HepG2 (cell line): ENCODE results near the gene PRR15L. TPM values are rescaled to one million over a fixed set of nuclear protein-coding genes. Genes with fewer than 3 reads are reported as not detected.
A peak's percentile ranks its signal among the peaks of the same experiment; 100 is the strongest.

ENCODE experiments used
- ATAC-seq: fragments of 200-7000 bp; cut with Tn5 transposase; 3 replicates; pipeline ENCODE4 v1.9.1; 2020; ENCODE audit warnings: mild to moderate bottlenecking, moderate library complexity
- BruUV-seq: library from RNA; stranded (reverse); fragments of 400-500 nt; replicated peaks from 2 replicates; lab custom pipeline; 2021; lab: Mats Ljungman, UMichigan
- CTCF ChIA-PET: fragments of 300-600 bp; formaldehyde crosslinking; extraction: SDS; loops from one replicate; lab custom pipeline; 2021; ENCODE audit warnings: low total read pairs, inconsistent platforms, low intra/inter-chr PET ratio; lab: Yijun Ruan, JAX
- POLR2A ChIA-PET: fragments of 350-600 bp; sonication (Branson Sonifier 250); formaldehyde crosslinking; loops from one replicate; lab custom pipeline; 2020; ENCODE audit warnings: antibody characterized with exemption, inconsistent platforms; lab: Yijun Ruan, JAX
- DNase-seq: peaks from one replicate; pipeline ENCODE4 v3.0.0-alpha.2; 2015; ENCODE audit warnings: low spot score
- FAIRE-seq: peaks from 3 replicates; lab custom pipeline; 2011; peaks lifted over from hg19 to GRCh38; lab: Jason Lieb, UNC
- H2AFZ ChIP-seq: one replicate; pipeline ENCODE4 v1.6.1; 2011; ENCODE audit warnings: low read length, inconsistent platforms
- H3K27ac ChIP-seq: fragments of 300-600 bp; 3 replicates; pipeline ENCODE4 v1.8.0; 2011; ENCODE audit warnings: mixed run types, mild to moderate bottlenecking, mixed read lengths, low read length, inconsistent platforms; ENCODE audit not compliant: insufficient read depth; ENCODE audit errors: extremely low read length
- H3K27me3 ChIP-seq, 2 experiments: fragments of 200-600 bp in 1 of 2; 2 replicates in 1 of 2; 3 replicates in 1 of 2; pipeline versions ENCODE4 v1.6.0 to v1.8.0; 2011; ENCODE audit warnings: low read length in 2 of 2, mild to moderate bottlenecking in 2 of 2, moderate library complexity in 2 of 2, inconsistent platforms in 1 of 2; ENCODE audit not compliant: insufficient read depth in 2 of 2, control insufficient read depth in 1 of 2
- H3K36me3 ChIP-seq, 2 experiments: fragments of 200-600 bp in 1 of 2; replicated peaks in 1 of 2; 2 replicates in 1 of 2; 3 replicates in 1 of 2; pipeline versions ENCODE4 v1.5.1 to v1.8.0; 2011; ENCODE audit warnings: low read length in 2 of 2, inconsistent platforms in 1 of 2; ENCODE audit not compliant: insufficient read depth in 2 of 2, control insufficient read depth in 1 of 2
- H3K4me1 ChIP-seq: 2 replicates; pipeline ENCODE4 v1.5.1; 2012; ENCODE audit warnings: low read length, inconsistent platforms; ENCODE audit not compliant: insufficient read depth
- H3K4me2 ChIP-seq: 2 replicates; pipeline ENCODE4 v1.6.0; 2011; ENCODE audit warnings: low read depth, low read length, inconsistent platforms
- H3K4me3 ChIP-seq, 3 experiments: fragments of 200-600 bp in 1 of 3; sonication (generic), shearing (Covaris generic) in 1 of 3; replicated peaks in 1 of 3; 2 replicates each; pipeline ENCODE4 v1.5.1; 2011 to 2016; ENCODE audit warnings: low read length in 3 of 3, inconsistent platforms in 2 of 3, low read depth in 2 of 3, mild to moderate bottlenecking in 2 of 3, control low read depth in 1 of 3, mixed read lengths in 1 of 3; ENCODE audit not compliant: insufficient read depth in 1 of 3
- H3K79me2 ChIP-seq: one replicate; pipeline ENCODE4 v1.6.1; 2011; ENCODE audit warnings: low read length, inconsistent platforms; ENCODE audit not compliant: insufficient read depth
- H3K9ac ChIP-seq: 2 replicates; pipeline ENCODE4 v1.6.0; 2011; ENCODE audit warnings: mild to moderate bottlenecking, low read depth, low read length, inconsistent platforms; ENCODE audit not compliant: insufficient read depth
- H3K9me3 ChIP-seq: 2 replicates; pipeline ENCODE4 v1.5.1; 2012; ENCODE audit warnings: mild to moderate bottlenecking, low read length
- H4K20me1 ChIP-seq: 2 replicates; pipeline ENCODE4 v1.6.0; 2011; ENCODE audit warnings: inconsistent platforms, mild to moderate bottlenecking, low read length, moderate library complexity; ENCODE audit not compliant: insufficient read depth
- CENPT ChIP-seq: sonication (generic); formaldehyde crosslinking; IDR thresholded peaks from 2 replicates; pipeline ENCODE4 v1.8.0; 2022; ENCODE audit warnings: low read depth, mild to moderate bottlenecking, moderate library complexity, missing genetic modification reagents
- RARA ChIP-seq: IDR thresholded peaks from 2 replicates; pipeline ENCODE4 v1.6.1; 2016; ENCODE audit warnings: missing genetic modification reagents, missing compliant biosample characterization
- ZNF768 ChIP-seq: sonication (generic); formaldehyde crosslinking; IDR thresholded peaks from 2 replicates; pipeline ENCODE4 v1.4.0; 2020; ENCODE audit warnings: missing genetic modification reagents
- WGBS: methylation state at CpG from one replicate; pipeline ENCODE4 v1.1.6; 2017; ENCODE audit warnings: low lambda C conversion rate; 5-methylcytosine and 5-hydroxymethylcytosine counted together
- in situ Hi-C: cut with HindIII; loops from 2 replicates; pipeline ENCODE4 v1.10.0; 2017; ENCODE audit warnings: low pct_unique_long_range_greater_than_20kb; ENCODE audit not compliant: extremely low pct_ligation_motif_present
- intact Hi-C: fragments of 100-400 bp; cut with micrococcal nuclease; formaldehyde crosslinking; loops from one replicate; pipeline ENCODE4 v1.10.0; 2022; ENCODE audit not compliant: unreplicated experiment
- polyA plus RNA-seq, 8 experiments: library from polyadenylated mRNA; depleted of rRNA in 3 of 8; stranded (reverse) in 7 of 8; unstranded in 1 of 8; fragments of >200 nt; fragmentation: Illumina TruSeq in 4 of 8; extraction: Trizol in 4 of 8; gene quantifications; 2 replicates each; pipeline versions ENCODE4 v1.2.1 to v1.2.3, GENCODE V29; 2011 to 2016; ENCODE audit warnings: low read depth in 4 of 8, missing spikeins in 1 of 8, mixed read lengths in 1 of 8; ENCODE audit not compliant: insufficient read depth in 1 of 8
- total RNA-seq, 5 experiments: library from RNA; depleted of rRNA; stranded (reverse); fragments of >200 nt; fragmentation: Illumina TruSeq; extraction: Trizol; gene quantifications; 2 replicates each; pipeline ENCODE4 v1.2.3, GENCODE V29; 2016; ENCODE audit warnings: low read depth in 1 of 5
- TF ChIP-seq, protein P1 (sequence below): sonication (generic); formaldehyde crosslinking; IDR thresholded peaks from 2 replicates; pipeline ENCODE4 v1.9.0; 2022; ENCODE audit warnings: low read depth, missing genetic modification reagents
- TF ChIP-seq, protein P2 (sequence below): sonication (generic); formaldehyde crosslinking; IDR thresholded peaks from 2 replicates; pipeline ENCODE4 v1.8.0; 2023; ENCODE audit warnings: mild to moderate bottlenecking, missing genetic modification reagents
- TF ChIP-seq, protein P3 (sequence below): sonication (generic); formaldehyde crosslinking; IDR thresholded peaks from 2 replicates; pipeline ENCODE4 v1.4.0; 2020; ENCODE audit warnings: missing genetic modification reagents
- TF ChIP-seq, protein P4 (sequence below): sonication (generic); formaldehyde crosslinking; IDR thresholded peaks from 2 replicates; pipeline ENCODE4 v1.5.1; 2020; ENCODE audit warnings: mild to moderate bottlenecking, missing genetic modification reagents, moderate library complexity

Gene PRR15L
- total and polyA plus RNA-seq, 2 of the 13 experiments (the other 11 are each of a cell fraction or from before 2014, with no cell fraction given) = 0.44 to 2.0 TPM

DNA sequence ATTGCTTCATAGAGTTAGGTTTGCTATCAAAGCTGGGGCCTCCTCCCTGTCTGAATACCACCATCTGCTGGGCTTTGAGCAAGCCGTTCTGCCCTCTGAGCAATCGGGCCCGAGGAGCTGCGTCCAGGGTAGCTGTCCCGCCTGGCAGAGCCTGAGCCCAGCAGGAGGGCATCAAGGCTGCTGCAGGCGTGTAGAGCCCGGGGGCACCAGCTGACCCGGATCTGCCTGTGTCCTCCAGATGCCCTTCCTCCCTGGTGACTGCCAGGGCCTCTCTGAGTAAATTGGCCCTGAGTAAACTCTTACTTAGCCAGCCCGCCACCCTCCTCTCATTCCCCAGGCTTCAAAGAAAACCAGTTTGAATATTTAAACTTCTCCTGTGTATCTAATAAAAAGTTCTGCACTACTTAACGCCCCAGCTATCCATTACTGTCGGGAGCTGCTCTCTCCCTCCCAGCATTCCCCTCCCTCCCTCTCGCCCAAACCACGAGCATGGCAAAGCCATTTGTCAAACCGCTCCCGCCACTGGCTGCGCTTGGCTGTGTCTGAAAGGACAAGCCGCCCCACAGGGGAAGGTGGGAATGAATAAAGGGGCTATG is 29.7 kb upstream of the PRR15L start:
- Histone ChIP-seq H4K20me1 (no peaks in the 10 kb centered on the region), H3K27ac (no peak overlapping the region), H3K27me3 (peaks cover 0 to 14% of the 10 kb centered on the region in 2 experiments; a peak in 2 of 5 replicates), H2AFZ (no peak overlapping the region), H3K9ac (no peak overlapping the region), H3K4me3 (no peak overlapping the region), H3K4me2 (no peak overlapping the region; the same call in 1 of the 2 replicates), H3K36me3 (peaks cover 1 to 13% of the 10 kb centered on the region in 2 experiments; a peak in 3 of 5 replicates), H3K4me1 (peaks cover 31% of the 10 kb centered on the region), H3K79me2 (no peaks in the 10 kb centered on the region), H3K9me3 (no peaks in the 10 kb centered on the region)
- ChIA-PET CTCF (interaction anchor here (1.3 kb wide), 1 partner anchor 9 kb away, joined by 4 read pairs; no protein-coding TSS in a partner anchor), POLR2A (interaction anchor here (0.7 kb wide), 1 partner anchor 17 kb away, joined by 5 read pairs; the partner anchor contains the start of gene CDK5RAP3)
- BruUV-seq = no TSS peak
- intact Hi-C loops (no loop called here), in situ Hi-C loops (no loop called here)
- 44% methylated on average over 17 of the region's 17 CpGs for WGBS
- TF ChIP-seq CENPT (CRISPR knock-in tag) = no peak
- TF ChIP-seq, protein P1, sequence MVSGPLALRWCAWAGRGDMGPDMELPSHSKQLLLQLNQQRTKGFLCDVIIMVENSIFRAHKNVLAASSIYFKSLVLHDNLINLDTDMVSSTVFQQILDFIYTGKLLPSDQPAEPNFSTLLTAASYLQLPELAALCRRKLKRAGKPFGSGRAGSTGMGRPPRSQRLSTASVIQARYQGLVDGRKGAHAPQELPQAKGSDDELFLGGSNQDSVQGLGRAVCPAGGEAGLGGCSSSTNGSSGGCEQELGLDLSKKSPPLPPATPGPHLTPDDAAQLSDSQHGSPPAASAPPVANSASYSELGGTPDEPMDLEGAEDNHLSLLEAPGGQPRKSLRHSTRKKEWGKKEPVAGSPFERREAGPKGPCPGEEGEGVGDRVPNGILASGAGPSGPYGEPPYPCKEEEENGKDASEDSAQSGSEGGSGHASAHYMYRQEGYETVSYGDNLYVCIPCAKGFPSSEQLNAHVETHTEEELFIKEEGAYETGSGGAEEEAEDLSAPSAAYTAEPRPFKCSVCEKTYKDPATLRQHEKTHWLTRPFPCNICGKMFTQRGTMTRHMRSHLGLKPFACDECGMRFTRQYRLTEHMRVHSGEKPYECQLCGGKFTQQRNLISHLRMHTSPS = peak; percentile 73; the same call in 1 of the 2 replicates
- TF ChIP-seq, protein P2, sequence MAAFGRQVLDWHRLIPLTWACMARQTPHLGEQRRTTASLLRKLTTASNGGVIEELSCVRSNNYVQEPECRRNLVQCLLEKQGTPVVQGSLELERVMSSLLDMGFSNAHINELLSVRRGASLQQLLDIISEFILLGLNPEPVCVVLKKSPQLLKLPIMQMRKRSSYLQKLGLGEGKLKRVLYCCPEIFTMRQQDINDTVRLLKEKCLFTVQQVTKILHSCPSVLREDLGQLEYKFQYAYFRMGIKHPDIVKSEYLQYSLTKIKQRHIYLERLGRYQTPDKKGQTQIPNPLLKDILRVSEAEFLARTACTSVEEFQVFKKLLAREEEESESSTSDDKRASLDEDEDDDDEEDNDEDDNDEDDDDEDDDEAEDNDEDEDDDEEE = no peak
- TF ChIP-seq, protein P3, sequence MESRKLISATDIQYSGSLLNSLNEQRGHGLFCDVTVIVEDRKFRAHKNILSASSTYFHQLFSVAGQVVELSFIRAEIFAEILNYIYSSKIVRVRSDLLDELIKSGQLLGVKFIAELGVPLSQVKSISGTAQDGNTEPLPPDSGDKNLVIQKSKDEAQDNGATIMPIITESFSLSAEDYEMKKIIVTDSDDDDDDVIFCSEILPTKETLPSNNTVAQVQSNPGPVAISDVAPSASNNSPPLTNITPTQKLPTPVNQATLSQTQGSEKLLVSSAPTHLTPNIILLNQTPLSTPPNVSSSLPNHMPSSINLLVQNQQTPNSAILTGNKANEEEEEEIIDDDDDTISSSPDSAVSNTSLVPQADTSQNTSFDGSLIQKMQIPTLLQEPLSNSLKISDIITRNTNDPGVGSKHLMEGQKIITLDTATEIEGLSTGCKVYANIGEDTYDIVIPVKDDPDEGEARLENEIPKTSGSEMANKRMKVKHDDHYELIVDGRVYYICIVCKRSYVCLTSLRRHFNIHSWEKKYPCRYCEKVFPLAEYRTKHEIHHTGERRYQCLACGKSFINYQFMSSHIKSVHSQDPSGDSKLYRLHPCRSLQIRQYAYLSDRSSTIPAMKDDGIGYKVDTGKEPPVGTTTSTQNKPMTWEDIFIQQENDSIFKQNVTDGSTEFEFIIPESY = 0 out of 2 replicates have a peak, but pooled peaks have one; percentile 27
- TF ChIP-seq, protein P4, sequence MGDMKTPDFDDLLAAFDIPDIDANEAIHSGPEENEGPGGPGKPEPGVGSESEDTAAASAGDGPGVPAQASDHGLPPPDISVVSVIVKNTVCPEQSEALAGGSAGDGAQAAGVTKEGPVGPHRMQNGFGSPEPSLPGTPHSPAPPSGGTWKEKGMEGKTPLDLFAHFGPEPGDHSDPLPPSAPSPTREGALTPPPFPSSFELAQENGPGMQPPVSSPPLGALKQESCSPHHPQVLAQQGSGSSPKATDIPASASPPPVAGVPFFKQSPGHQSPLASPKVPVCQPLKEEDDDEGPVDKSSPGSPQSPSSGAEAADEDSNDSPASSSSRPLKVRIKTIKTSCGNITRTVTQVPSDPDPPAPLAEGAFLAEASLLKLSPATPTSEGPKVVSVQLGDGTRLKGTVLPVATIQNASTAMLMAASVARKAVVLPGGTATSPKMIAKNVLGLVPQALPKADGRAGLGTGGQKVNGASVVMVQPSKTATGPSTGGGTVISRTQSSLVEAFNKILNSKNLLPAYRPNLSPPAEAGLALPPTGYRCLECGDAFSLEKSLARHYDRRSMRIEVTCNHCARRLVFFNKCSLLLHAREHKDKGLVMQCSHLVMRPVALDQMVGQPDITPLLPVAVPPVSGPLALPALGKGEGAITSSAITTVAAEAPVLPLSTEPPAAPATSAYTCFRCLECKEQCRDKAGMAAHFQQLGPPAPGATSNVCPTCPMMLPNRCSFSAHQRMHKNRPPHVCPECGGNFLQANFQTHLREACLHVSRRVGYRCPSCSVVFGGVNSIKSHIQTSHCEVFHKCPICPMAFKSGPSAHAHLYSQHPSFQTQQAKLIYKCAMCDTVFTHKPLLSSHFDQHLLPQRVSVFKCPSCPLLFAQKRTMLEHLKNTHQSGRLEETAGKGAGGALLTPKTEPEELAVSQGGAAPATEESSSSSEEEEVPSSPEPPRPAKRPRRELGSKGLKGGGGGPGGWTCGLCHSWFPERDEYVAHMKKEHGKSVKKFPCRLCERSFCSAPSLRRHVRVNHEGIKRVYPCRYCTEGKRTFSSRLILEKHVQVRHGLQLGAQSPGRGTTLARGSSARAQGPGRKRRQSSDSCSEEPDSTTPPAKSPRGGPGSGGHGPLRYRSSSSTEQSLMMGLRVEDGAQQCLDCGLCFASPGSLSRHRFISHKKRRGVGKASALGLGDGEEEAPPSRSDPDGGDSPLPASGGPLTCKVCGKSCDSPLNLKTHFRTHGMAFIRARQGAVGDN = peak; percentile 32; the same call in 1 of the 2 replicates
- peak; percentile 42; the same call in 1 of the 2 replicates for TF ChIP-seq RARA (CRISPR knock-in tag)
- 0 out of 2 replicates have a peak, but pooled peaks have one; percentile 20 for TF ChIP-seq ZNF768 (CRISPR knock-in tag)
- FAIRE-seq (no peak), DNase-seq (no peak), ATAC-seq (peak; percentile 24)
